Astrocyte (in vitro differentiated cells and primary cell): Measurements from ENCODE around the gene SS18. TPM values are rescaled to one million over a fixed set of nuclear protein-coding genes. Genes with fewer than 3 reads are reported as not detected.

Source experiments
- DNase-seq: peaks from one replicate; pipeline ENCODE4 v3.0.0-alpha.2; 2010; ENCODE audit warnings: low read depth
- FAIRE-seq: peaks from 2 replicates; lab custom pipeline; 2011; peaks lifted over from hg19 to GRCh38; lab: Jason Lieb, UNC
- H2AFZ ChIP-seq: 2 replicates; pipeline ENCODE4 v1.6.0; 2012; ENCODE audit warnings: low read depth, low read length, inconsistent platforms
- H3K27ac ChIP-seq: 2 replicates; pipeline ENCODE4 v1.5.1; 2011; ENCODE audit warnings: low read depth, low read length, inconsistent platforms
- H3K27me3 ChIP-seq: 2 replicates; pipeline ENCODE4 v1.6.0; 2011; ENCODE audit warnings: low read length, inconsistent platforms; ENCODE audit not compliant: insufficient read depth
- H3K36me3 ChIP-seq: 2 replicates; pipeline ENCODE4 v1.5.1; 2011; ENCODE audit warnings: low read length, inconsistent platforms; ENCODE audit not compliant: insufficient read depth
- H3K4me1 ChIP-seq: 2 replicates; pipeline ENCODE4 v1.5.1; 2011; ENCODE audit warnings: low read length, inconsistent platforms; ENCODE audit not compliant: insufficient read depth
- H3K4me2 ChIP-seq: 2 replicates; pipeline ENCODE4 v1.6.0; 2012; ENCODE audit warnings: low read length, inconsistent platforms
- H3K4me3 ChIP-seq: 2 replicates; pipeline ENCODE4 v1.5.1; 2011; ENCODE audit warnings: low read depth, mild to moderate bottlenecking, low read length, inconsistent platforms; ENCODE audit not compliant: insufficient read depth
- H3K79me2 ChIP-seq: 2 replicates; pipeline ENCODE4 v1.6.0; 2012; ENCODE audit warnings: mild to moderate bottlenecking, low read length, inconsistent platforms; ENCODE audit not compliant: insufficient read depth
- H3K9ac ChIP-seq: 2 replicates; pipeline ENCODE4 v1.6.0; 2012; ENCODE audit warnings: mild to moderate bottlenecking, low read length, inconsistent platforms
- H3K9me3 ChIP-seq: 2 replicates; pipeline ENCODE4 v1.5.1; 2012; ENCODE audit warnings: low read depth, mild to moderate bottlenecking, low read length, inconsistent platforms; ENCODE audit not compliant: insufficient read depth
- H4K20me1 ChIP-seq: 2 replicates; pipeline ENCODE4 v1.6.0; 2012; ENCODE audit warnings: low read length, inconsistent platforms; ENCODE audit not compliant: insufficient read depth
- H3K27ac Mint-ChIP-seq: one replicate; pipeline ENCODE4 v1.8.0; 2021; ENCODE audit warnings: mild to moderate bottlenecking, mixed read lengths; ENCODE audit not compliant: unreplicated experiment
- H3K27me3 Mint-ChIP-seq: one replicate; pipeline ENCODE4 v1.8.0; 2021; ENCODE audit warnings: low read depth, mixed read lengths; ENCODE audit not compliant: unreplicated experiment
- H3K36me3 Mint-ChIP-seq: one replicate; pipeline ENCODE4 v1.8.0; 2021; ENCODE audit warnings: low read depth, mixed read lengths; ENCODE audit not compliant: unreplicated experiment
- H3K4me1 Mint-ChIP-seq: one replicate; pipeline ENCODE4 v1.8.0; 2021; ENCODE audit warnings: low read depth, mixed read lengths; ENCODE audit not compliant: unreplicated experiment
- H3K4me3 Mint-ChIP-seq: one replicate; pipeline ENCODE4 v1.8.0; 2021; ENCODE audit warnings: mild to moderate bottlenecking, moderate library complexity, mixed read lengths; ENCODE audit not compliant: unreplicated experiment
- H3K9me3 Mint-ChIP-seq: one replicate; pipeline ENCODE4 v1.8.0; 2021; ENCODE audit warnings: mild to moderate bottlenecking, mixed read lengths; ENCODE audit not compliant: unreplicated experiment
- EZH2 ChIP-seq: IDR thresholded peaks from 2 replicates; pipeline ENCODE4 v1.6.1; 2012; ENCODE audit warnings: mild to moderate bottlenecking, low read length, inconsistent platforms; ENCODE audit not compliant: insufficient read depth
- total RNA-seq: library from RNA; stranded (reverse); gene quantifications from 2 replicates; pipeline ENCODE4 v1.2.1, GENCODE V29; 2021
- TF ChIP-seq, protein P1 (sequence below): IDR thresholded peaks from 2 replicates; pipeline ENCODE4 v1.5.1; 2011; ENCODE audit warnings: low read depth, mild to moderate bottlenecking, inconsistent platforms, low read length, moderate library complexity; ENCODE audit not compliant: insufficient read depth

SS18 gene
- total RNA-seq, 1 donor from 2014 or later = 120 TPM

- H3K27me3 ChIP-seq = no peaks in the 10 kb centered on the region
- TF ChIP-seq, protein P1, sequence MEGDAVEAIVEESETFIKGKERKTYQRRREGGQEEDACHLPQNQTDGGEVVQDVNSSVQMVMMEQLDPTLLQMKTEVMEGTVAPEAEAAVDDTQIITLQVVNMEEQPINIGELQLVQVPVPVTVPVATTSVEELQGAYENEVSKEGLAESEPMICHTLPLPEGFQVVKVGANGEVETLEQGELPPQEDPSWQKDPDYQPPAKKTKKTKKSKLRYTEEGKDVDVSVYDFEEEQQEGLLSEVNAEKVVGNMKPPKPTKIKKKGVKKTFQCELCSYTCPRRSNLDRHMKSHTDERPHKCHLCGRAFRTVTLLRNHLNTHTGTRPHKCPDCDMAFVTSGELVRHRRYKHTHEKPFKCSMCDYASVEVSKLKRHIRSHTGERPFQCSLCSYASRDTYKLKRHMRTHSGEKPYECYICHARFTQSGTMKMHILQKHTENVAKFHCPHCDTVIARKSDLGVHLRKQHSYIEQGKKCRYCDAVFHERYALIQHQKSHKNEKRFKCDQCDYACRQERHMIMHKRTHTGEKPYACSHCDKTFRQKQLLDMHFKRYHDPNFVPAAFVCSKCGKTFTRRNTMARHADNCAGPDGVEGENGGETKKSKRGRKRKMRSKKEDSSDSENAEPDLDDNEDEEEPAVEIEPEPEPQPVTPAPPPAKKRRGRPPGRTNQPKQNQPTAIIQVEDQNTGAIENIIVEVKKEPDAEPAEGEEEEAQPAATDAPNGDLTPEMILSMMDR = no peak
- TF ChIP-seq EZH2 = no peak
- H3K9ac ChIP-seq = no peak overlapping the region
- H3K79me2 ChIP-seq = peaks cover 75% of the 10 kb centered on the region
- H4K20me1 ChIP-seq = peaks cover 38% of the 10 kb centered on the region
- H3K4me2 ChIP-seq = no peak overlapping the region
- FAIRE-seq = no peak
- Mint-ChIP-seq H3K27me3 (no peaks in the 10 kb centered on the region), H3K9me3 (no peaks in the 10 kb centered on the region), H3K4me1 (no peaks in the 10 kb centered on the region), H3K4me3 (no peak overlapping the region), H3K36me3 (peaks cover 5% of the 10 kb centered on the region), H3K27ac (no peak overlapping the region)
- peaks cover 19% of the 10 kb centered on the region for H3K36me3 ChIP-seq
- H3K9me3 ChIP-seq = no peaks in the 10 kb centered on the region
- no peaks in the 10 kb centered on the region for H3K4me1 ChIP-seq
- no peak overlapping the region for H2AFZ ChIP-seq
- no peak overlapping the region for H3K4me3 ChIP-seq
- no peak for DNase-seq
- no peak overlapping the region for H3K27ac ChIP-seq
Measured at GRCh38 chr18:26046419-26047077, 43.9 kb downstream of the SS18 start.

GRCh38 chr18:26044807-26045206 lies 45.6 kb downstream of the SS18 start:
- DNase-seq (no peak), FAIRE-seq (no peak)
- no peak overlapping the region for H3K9ac ChIP-seq
- H3K4me1 ChIP-seq = no peaks in the 10 kb centered on the region
- H4K20me1 ChIP-seq = peaks cover 49% of the 10 kb centered on the region
- peaks cover 84% of the 10 kb centered on the region for H3K79me2 ChIP-seq
- no peak overlapping the region for H3K27ac Mint-ChIP-seq
- no peak overlapping the region for H3K4me3 Mint-ChIP-seq
- no peak overlapping the region for H3K4me3 ChIP-seq
- peaks cover 3% of the 10 kb centered on the region for H3K36me3 Mint-ChIP-seq
- TF ChIP-seq, protein P1 = no peak
- no peak for TF ChIP-seq EZH2
- no peak overlapping the region for H3K4me2 ChIP-seq
- no peak overlapping the region for H3K27ac ChIP-seq
- H3K9me3 Mint-ChIP-seq = no peaks in the 10 kb centered on the region
- H3K27me3 ChIP-seq = no peaks in the 10 kb centered on the region
- no peaks in the 10 kb centered on the region for H3K9me3 ChIP-seq
- peaks cover 16% of the 10 kb centered on the region for H3K36me3 ChIP-seq
- H2AFZ ChIP-seq = no peak overlapping the region
- H3K4me1 Mint-ChIP-seq = peaks cover 6% of the 10 kb centered on the region
- H3K27me3 Mint-ChIP-seq = no peaks in the 10 kb centered on the region

- Mint-ChIP-seq H3K4me3 (peak overlapping the region; percentile 31), H3K9me3 (no peaks in the 10 kb centered on the region), H3K36me3 (peaks cover 5% of the 10 kb centered on the region), H3K27me3 (no peaks in the 10 kb centered on the region), H3K4me1 (peaks cover 6% of the 10 kb centered on the region), H3K27ac (no peak overlapping the region)
- no peak for FAIRE-seq
- DNase-seq = no peak
- Histone ChIP-seq H4K20me1 (peaks cover 28% of the 10 kb centered on the region), H3K27ac (no peak overlapping the region), H3K4me2 (no peak overlapping the region), H3K9me3 (no peaks in the 10 kb centered on the region), H3K4me3 (no peak overlapping the region), H3K36me3 (peaks cover 21% of the 10 kb centered on the region), H3K27me3 (no peaks in the 10 kb centered on the region), H2AFZ (no peak overlapping the region), H3K79me2 (peaks cover 62% of the 10 kb centered on the region), H3K4me1 (no peaks in the 10 kb centered on the region), H3K9ac (no peak overlapping the region)
- TF ChIP-seq, protein P1 = no peak
- no peak for TF ChIP-seq EZH2
Measured at GRCh38 chr18:26040051-26040656, 50.3 kb downstream of the SS18 start.
